ENCODE data around the gene RNF14. TPM values are rescaled to one million over a fixed set of nuclear protein-coding genes. Genes with fewer than 3 reads are reported as not detected.

The RNF14 gene
- total and polyA plus RNA-seq, 4 donors = 22.9 to 50.6 (median 32.5) TPM

- H3K9ac ChIP-seq (ENCODE audit: low read depth in 1 of 2, low read length in 2 of 2) = no peak overlapping the region
- WGBS = 65% methylated on average over 6 of the region's 6 CpGs
- no peak for TF ChIP-seq JUND (IDR thresholded peaks at IDR 0.05)
- TF ChIP-seq CTCF (IDR thresholded peaks at IDR 0.05; ENCODE audit: low read depth, low read length, missing input control) = no peak
- no peak for TF ChIP-seq ZBTB33 (IDR thresholded peaks at IDR 0.05)
- no peak for TF ChIP-seq NR2F2 (IDR thresholded peaks at IDR 0.05)
- TF ChIP-seq TAF1 (conservative IDR thresholded peaks at IDR 0.05) = no peak
- TF ChIP-seq FOXA2 (IDR thresholded peaks at IDR 0.05) = no peak
- no peak for TF ChIP-seq HNF4G (IDR thresholded peaks at IDR 0.05)
- TF ChIP-seq HNF4A (conservative IDR thresholded peaks at IDR 0.05) = no peak
- no peak for TF ChIP-seq ATF3 (IDR thresholded peaks at IDR 0.05)
- no peak for TF ChIP-seq REST (IDR thresholded peaks at IDR 0.05)
- TF ChIP-seq EGR1 (IDR thresholded peaks at IDR 0.05; ENCODE audit: low read depth in 2 of 2) = no peak
- TF ChIP-seq SP1 (IDR thresholded peaks at IDR 0.05) = no peak
- no peak for TF ChIP-seq GABPA (IDR thresholded peaks at IDR 0.05 in 1 of 2, conservative IDR thresholded peaks at IDR 0.05 in 1 of 2)
- TF ChIP-seq FOXA1 (IDR thresholded peaks at IDR 0.05) = no peak
- no peak for DNase-seq (ENCODE audit: low spot score)
- H3K4me1 ChIP-seq (ENCODE audit: control insufficient read depth in 4 of 4, insufficient read depth in 4 of 4, low read length in 3 of 4) = peaks cover 3 to 17% (median 8%) of the 10 kb centered on the region in 4 donors
- no peaks in the 10 kb centered on the region for H3K27me3 ChIP-seq (ENCODE audit: control insufficient read depth in 4 of 4, insufficient read depth in 4 of 4, low read length in 3 of 4)
- peaks cover 11 to 32% (median 23%) of the 10 kb centered on the region in 4 donors for H3K36me3 ChIP-seq (ENCODE audit: control insufficient read depth in 4 of 4, insufficient read depth in 3 of 4, low read depth in 1 of 4, low read length in 3 of 4)
- no peaks in the 10 kb centered on the region for H3K9me3 ChIP-seq (ENCODE audit: control insufficient read depth in 4 of 4, low read length in 3 of 4)
- H3K27ac ChIP-seq (ENCODE audit: low read depth in 1 of 2, low read length in 2 of 2) = no peak overlapping the region
- no peak overlapping the region for H3K4me3 ChIP-seq (ENCODE audit: low read depth in 1 of 3, low read length in 3 of 3)
These were observed 28.1 kb upstream of the RNF14 start for GRCh38 chr5:141940695-141941271.

GRCh38 chr5:141941307-141941706 lies 27.6 kb upstream of the RNF14 start:
- Histone ChIP-seq H3K27me3 (ENCODE audit: control insufficient read depth in 4 of 4, insufficient read depth in 4 of 4, low read length in 3 of 4) (no peaks in the 10 kb centered on the region), H3K36me3 (ENCODE audit: control insufficient read depth in 4 of 4, insufficient read depth in 3 of 4, low read depth in 1 of 4, low read length in 3 of 4) (peaks cover 8 to 27% (median 19%) of the 10 kb centered on the region in 4 donors), H3K4me3 (ENCODE audit: low read depth in 1 of 3, low read length in 3 of 3) (no peak overlapping the region), H3K4me1 (ENCODE audit: control insufficient read depth in 4 of 4, insufficient read depth in 4 of 4, low read length in 3 of 4) (peaks cover 3 to 17% (median 8%) of the 10 kb centered on the region in 4 donors), H3K9me3 (ENCODE audit: control insufficient read depth in 4 of 4, low read length in 3 of 4) (no peaks in the 10 kb centered on the region), H3K27ac (ENCODE audit: low read depth in 1 of 2, low read length in 2 of 2) (no peak overlapping the region), H3K9ac (ENCODE audit: low read depth in 1 of 2, low read length in 2 of 2) (no peak overlapping the region)
- WGBS = 72% methylated on average over 6 of the region's 6 CpGs
- DNase-seq (ENCODE audit: low spot score) = no peak
- TF ChIP-seq NR2F2 (IDR thresholded peaks at IDR 0.05) (no peak), HNF4G (IDR thresholded peaks at IDR 0.05) (no peak), FOXA2 (IDR thresholded peaks at IDR 0.05) (no peak), FOXA1 (IDR thresholded peaks at IDR 0.05) (no peak), JUND (IDR thresholded peaks at IDR 0.05) (no peak), SP1 (IDR thresholded peaks at IDR 0.05) (no peak), HNF4A (conservative IDR thresholded peaks at IDR 0.05) (no peak), RAD21 (IDR thresholded peaks at IDR 0.05) (no peak), CTCF (IDR thresholded peaks at IDR 0.05; ENCODE audit: low read depth, low read length, missing input control) (no peak), YY1 (IDR thresholded peaks at IDR 0.05) (no peak), TAF1 (conservative IDR thresholded peaks at IDR 0.05) (no peak), MAX (IDR thresholded peaks at IDR 0.05) (no peak), EGR1 (IDR thresholded peaks at IDR 0.05; ENCODE audit: low read depth in 2 of 2) (no peak), ZBTB33 (IDR thresholded peaks at IDR 0.05) (no peak), GABPA (IDR thresholded peaks at IDR 0.05 in 1 of 2, conservative IDR thresholded peaks at IDR 0.05 in 1 of 2) (no peak)

All from liver (tissue), 9 donors.